ENCODE data around the gene NLRP10. TPM values are rescaled to one million over a fixed set of nuclear protein-coding genes. Genes with fewer than 3 reads are reported as not detected.
"Not testable (repeated sequence)": the region's sequence is repeated elsewhere in the genome, so short reads cannot be mapped to it uniquely, and the experiment has no call there.

NLRP10 gene
- not detected for total RNA-seq

GRCh38 chr11:7965386-7965785 lies at the start of gene NLRP10:
Gene NLRP10 (minus strand): TSS chr11:7965447. CDS start chr11:7963495, 1,952 bp downstream.
- DNase-seq (ENCODE audit: low spot score in 2 of 2): no peak
- no peak for FAIRE-seq

GRCh38 chr11:8013833-8014232 lies 48.6 kb upstream of the NLRP10 start:
- DNase-seq (ENCODE audit: low spot score in 2 of 2): no peak
- no peak for FAIRE-seq

GRCh38 chr11:8011981-8012444 lies 46.8 kb upstream of the NLRP10 start:
- FAIRE-seq (no peak), DNase-seq (ENCODE audit: low spot score in 2 of 2) (no peak)

- no peak for FAIRE-seq
- no peak for DNase-seq (ENCODE audit: low spot score in 2 of 2)
Observed at GRCh38 chr11:8011371-8011770, 46.1 kb upstream of the NLRP10 start.

GRCh38 chr11:8009856-8010255 lies 44.6 kb upstream of the NLRP10 start:
- DNase-seq (ENCODE audit: low spot score in 2 of 2) (no peak), FAIRE-seq (no peak)

- DNase-seq (ENCODE audit: low spot score in 2 of 2) (no peak), FAIRE-seq (no peak)
Observed at GRCh38 chr11:8008212-8008611, 43.0 kb upstream of the NLRP10 start.

- peak; percentile 43 to 72 for DNase-seq (ENCODE audit: low spot score in 2 of 2)
- FAIRE-seq: no peak
Observed at GRCh38 chr11:8006349-8006977, 41.2 kb upstream of the NLRP10 start.

- no peak for DNase-seq (ENCODE audit: low spot score in 2 of 2)
- FAIRE-seq: no peak
Observed at GRCh38 chr11:8005556-8005955, 40.3 kb upstream of the NLRP10 start.

- FAIRE-seq: no peak
- DNase-seq (ENCODE audit: low spot score in 2 of 2): no peak
Observed at GRCh38 chr11:8004008-8004407, 38.8 kb upstream of the NLRP10 start.

- FAIRE-seq: no peak
- no peak for DNase-seq (ENCODE audit: low spot score in 2 of 2)
Observed at GRCh38 chr11:8003187-8003586, 37.9 kb upstream of the NLRP10 start.

GRCh38 chr11:8002676-8003075 lies 37.4 kb upstream of the NLRP10 start:
- FAIRE-seq (no peak), DNase-seq (ENCODE audit: low spot score in 2 of 2) (no peak)

GRCh38 chr11:8000390-8000789 lies 35.1 kb upstream of the NLRP10 start:
- FAIRE-seq (no peak), DNase-seq (ENCODE audit: low spot score in 2 of 2) (no peak)

- FAIRE-seq (no peak), DNase-seq (ENCODE audit: low spot score in 2 of 2) (no peak)
Observed at GRCh38 chr11:7999795-8000194, 34.5 kb upstream of the NLRP10 start.

- DNase-seq (ENCODE audit: low spot score in 2 of 2) (no peak), FAIRE-seq (no peak)
Observed at GRCh38 chr11:7994581-7995278, 29.5 kb upstream of the NLRP10 start.

GRCh38 chr11:7987560-7987883 lies 22.3 kb upstream of the NLRP10 start:
- not testable (repeated sequence) for FAIRE-seq; DNase-seq (ENCODE audit: low spot score in 2 of 2)

GRCh38 chr11:7986768-7987559 lies 21.7 kb upstream of the NLRP10 start, which contains the start of gene EIF3F:
Gene EIF3F (plus strand): TSS chr11:7987337. CDS start chr11:7987353, 16 bp downstream.
- DNase-seq (ENCODE audit: low spot score in 2 of 2) (peak; percentile 88 to 90), FAIRE-seq (peak; percentile 94)

GRCh38 chr11:7983832-7984590 lies 18.8 kb upstream of the NLRP10 start:
- FAIRE-seq: no peak
- no peak for DNase-seq (ENCODE audit: low spot score in 2 of 2)

GRCh38 chr11:7982582-7983119 lies 17.4 kb upstream of the NLRP10 start:
- FAIRE-seq (no peak), DNase-seq (ENCODE audit: low spot score in 2 of 2) (no peak)

- no peak for FAIRE-seq
- DNase-seq (ENCODE audit: low spot score in 2 of 2): no peak
Observed at GRCh38 chr11:7981619-7982157, 16.4 kb upstream of the NLRP10 start.
